ENCODE data around the gene RPS10.

The RPS10 gene

DNA sequence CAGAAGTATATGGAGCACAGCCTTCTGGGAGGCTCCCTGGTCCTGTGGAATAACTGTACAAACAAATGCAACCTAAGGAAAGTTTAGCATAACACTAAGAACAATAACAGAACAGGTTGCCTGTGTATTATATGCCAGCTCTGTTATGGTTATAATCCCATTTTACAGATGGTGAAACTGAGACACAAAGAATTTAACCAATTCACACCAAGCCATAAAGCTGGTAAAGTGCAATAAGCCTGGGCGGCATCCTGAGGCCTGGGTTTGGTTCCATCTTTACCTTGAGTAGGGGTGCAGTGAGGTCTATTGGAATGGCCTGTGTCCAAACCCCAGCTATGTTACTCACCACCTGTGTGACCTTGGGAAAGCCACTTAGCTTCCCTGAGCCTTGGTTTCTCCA lies 25.3 kb upstream of the RPS10 start:
- TF ChIP-seq, protein P1, sequence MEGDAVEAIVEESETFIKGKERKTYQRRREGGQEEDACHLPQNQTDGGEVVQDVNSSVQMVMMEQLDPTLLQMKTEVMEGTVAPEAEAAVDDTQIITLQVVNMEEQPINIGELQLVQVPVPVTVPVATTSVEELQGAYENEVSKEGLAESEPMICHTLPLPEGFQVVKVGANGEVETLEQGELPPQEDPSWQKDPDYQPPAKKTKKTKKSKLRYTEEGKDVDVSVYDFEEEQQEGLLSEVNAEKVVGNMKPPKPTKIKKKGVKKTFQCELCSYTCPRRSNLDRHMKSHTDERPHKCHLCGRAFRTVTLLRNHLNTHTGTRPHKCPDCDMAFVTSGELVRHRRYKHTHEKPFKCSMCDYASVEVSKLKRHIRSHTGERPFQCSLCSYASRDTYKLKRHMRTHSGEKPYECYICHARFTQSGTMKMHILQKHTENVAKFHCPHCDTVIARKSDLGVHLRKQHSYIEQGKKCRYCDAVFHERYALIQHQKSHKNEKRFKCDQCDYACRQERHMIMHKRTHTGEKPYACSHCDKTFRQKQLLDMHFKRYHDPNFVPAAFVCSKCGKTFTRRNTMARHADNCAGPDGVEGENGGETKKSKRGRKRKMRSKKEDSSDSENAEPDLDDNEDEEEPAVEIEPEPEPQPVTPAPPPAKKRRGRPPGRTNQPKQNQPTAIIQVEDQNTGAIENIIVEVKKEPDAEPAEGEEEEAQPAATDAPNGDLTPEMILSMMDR (conservative IDR thresholded peaks at IDR 0.05) = no peak
- TF ChIP-seq ZFX (IDR thresholded peaks at IDR 0.05) = no peak
- no peak overlapping the region for H3K27ac ChIP-seq

DNA sequence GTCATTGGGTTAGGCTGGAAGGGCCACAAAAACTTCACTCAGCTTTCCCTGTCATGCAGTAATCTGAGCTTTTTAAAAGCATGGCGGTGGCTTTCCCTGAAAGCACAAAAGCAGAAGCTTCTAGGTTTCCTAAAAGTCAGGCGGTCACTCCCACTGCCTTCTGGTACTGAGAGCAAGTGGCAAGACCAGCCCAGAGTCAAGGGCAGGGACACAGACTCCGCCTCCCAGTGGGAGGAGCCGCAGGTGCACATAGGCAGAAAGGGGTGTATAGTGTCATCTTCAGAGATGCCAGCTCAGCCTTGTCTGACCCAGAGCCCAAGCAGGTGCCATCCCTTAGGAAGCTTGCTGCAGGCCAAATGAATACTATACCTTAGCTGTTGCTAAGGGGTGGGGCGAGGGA lies 22.0 kb upstream of the RPS10 start:
- H3K27ac ChIP-seq = no peak overlapping the region
- no peak for TF ChIP-seq ZFX (IDR thresholded peaks at IDR 0.05)
- TF ChIP-seq, protein P1 (conservative IDR thresholded peaks at IDR 0.05) = no peak

DNA sequence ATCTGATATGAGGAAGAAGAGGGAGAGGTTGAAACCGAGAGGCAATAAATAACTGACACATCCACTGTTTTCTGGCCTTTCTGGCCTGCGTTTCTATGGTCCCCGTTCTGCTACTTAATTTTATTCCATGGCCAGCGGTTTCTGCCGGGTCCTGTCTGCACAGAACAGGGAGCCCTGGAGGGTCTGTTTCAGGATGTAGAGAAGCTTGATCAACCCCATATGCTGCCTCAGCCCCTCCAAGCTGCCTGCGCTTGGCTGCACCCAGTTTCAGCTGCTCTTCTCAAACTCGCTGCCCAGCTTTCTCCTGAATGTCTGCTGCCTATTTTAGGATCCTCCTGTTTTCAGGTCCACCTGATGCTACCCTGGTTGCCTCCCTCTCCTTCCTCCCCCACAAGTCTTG lies 21.5 kb upstream of the RPS10 start:
- H3K27ac ChIP-seq = no peak overlapping the region
- no peak for TF ChIP-seq ZFX (IDR thresholded peaks at IDR 0.05)
- TF ChIP-seq, protein P1 (conservative IDR thresholded peaks at IDR 0.05) = no peak

DNA sequence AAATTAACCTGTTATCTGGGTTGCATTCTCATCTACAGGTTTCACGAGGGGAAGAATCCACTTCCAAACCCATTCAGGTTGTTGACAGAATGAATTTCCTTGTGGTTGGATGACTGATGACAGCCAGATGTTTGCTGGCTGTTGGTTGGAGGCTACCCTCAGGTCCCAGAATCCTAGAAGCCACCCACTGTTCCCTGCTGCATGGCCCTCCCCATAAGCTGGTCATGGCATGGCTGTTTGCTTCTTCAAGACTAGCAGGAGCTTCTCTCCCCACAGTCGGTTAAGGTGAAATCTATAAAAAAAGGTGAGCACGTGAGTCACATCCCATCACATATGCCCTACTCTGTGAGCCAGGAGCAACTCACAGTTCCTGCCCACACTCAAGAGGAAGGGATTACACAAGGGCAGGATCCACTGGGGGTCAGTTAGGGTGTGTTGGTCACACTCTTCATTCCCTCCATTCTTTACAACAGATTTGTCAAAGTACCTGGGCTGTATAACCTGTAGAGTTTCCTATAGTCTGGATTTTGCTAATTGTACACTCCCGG lies 19.5 kb upstream of the RPS10 start:
- no peak overlapping the region for H3K27ac ChIP-seq
- TF ChIP-seq ZFX (IDR thresholded peaks at IDR 0.05) = no peak
- TF ChIP-seq, protein P1 (conservative IDR thresholded peaks at IDR 0.05) = no peak

DNA sequence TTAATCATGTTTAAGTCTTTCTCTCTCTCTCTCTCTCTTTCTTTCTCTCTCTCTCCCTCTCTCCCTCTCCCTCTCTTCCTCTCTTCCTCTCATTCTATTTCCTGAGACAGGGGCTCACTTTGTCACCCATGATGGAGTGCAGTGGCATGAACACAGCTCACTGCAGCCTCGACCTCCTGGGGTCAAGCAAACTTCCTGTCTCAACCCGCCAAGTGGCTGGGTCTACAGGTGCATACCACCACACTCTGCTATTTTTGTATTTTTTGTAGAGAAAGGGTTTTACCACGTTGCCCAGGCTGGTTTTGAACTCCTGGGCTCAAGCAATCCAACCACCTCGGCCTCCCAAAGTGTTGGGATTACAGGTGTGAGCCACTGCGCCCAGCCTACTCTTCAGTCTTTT lies 15.7 kb upstream of the RPS10 start:
- no peak for TF ChIP-seq ZFX (IDR thresholded peaks at IDR 0.05)
- TF ChIP-seq, protein P1 (conservative IDR thresholded peaks at IDR 0.05) = no peak
- H3K27ac ChIP-seq = no peak overlapping the region

DNA sequence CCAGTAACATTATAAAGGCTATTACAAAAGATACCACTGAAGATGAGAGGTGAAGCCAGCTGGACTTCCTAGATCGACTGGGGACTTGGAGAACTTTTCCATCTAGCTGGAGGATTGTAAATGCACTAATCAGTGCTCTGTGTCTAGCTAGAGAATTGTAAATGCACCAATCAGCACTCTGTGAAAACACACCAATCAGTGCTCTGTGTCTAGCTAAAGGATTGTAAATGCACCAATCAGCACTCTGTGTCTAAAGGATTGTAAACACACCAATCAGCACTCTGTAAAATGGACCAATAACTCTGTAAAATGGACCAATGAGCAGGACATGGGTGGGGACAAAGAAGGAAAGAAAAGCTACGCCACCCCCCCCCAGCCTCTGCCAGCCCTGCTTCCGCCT lies 13.6 kb upstream of the RPS10 start:
- no peak overlapping the region for H3K27ac ChIP-seq
- no peak for TF ChIP-seq ZFX (IDR thresholded peaks at IDR 0.05)
- TF ChIP-seq, protein P1 (conservative IDR thresholded peaks at IDR 0.05) = no peak

DNA sequence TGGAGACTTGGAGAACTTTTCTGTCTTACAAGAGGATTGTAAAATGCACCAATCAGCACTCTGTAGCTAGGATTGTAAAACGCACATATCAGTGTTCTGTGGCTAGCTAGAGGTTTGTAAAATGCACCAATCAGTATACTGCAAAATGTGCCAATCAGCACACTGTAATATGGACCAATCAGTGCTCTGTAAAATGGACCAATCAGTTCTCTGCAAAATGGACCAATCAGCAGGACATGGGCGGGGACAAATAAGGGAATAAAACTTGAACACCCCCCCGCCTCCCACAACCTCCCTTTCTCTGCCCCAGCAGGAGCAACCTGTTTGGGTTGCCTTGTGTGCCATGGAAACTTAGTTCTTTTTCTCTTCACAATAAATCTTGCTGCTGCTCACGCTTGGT lies 12.8 kb upstream of the RPS10 start:
- TF ChIP-seq, protein P1 (conservative IDR thresholded peaks at IDR 0.05) = no peak
- TF ChIP-seq ZFX (IDR thresholded peaks at IDR 0.05) = no peak
- no peak overlapping the region for H3K27ac ChIP-seq

All from C4-2B (cell line).